Stimulated activated CD8-positive, alpha-beta memory T cell treated with anti-CD3 and anti-CD28 coated beads, Interleukin-4, amount 100 ng/mL, for 1 hour (primary cell): ENCODE data around the gene AMZ1.
"Not testable (repeated sequence)": the region's sequence is repeated elsewhere in the genome, so short reads cannot be mapped to it uniquely, and the experiment has no call there.

ENCODE experiments used
- DNase-seq, 2 donors: peaks; one replicate each; pipeline ENCODE4 v3.0.0-alpha.2; 2020; ENCODE audit warnings: low read depth in 2 of 2, low spot score in 1 of 2

The AMZ1 gene

GRCh38 chr7:2724453-2725177 is 36.6 kb downstream of the AMZ1 start:
- no peak for DNase-seq

GRCh38 chr7:2725178-2726105 is 37.4 kb downstream of the AMZ1 start:
- DNase-seq, result no peak

GRCh38 chr7:2726316-2727018 is 38.5 kb downstream of the AMZ1 start:
- DNase-seq, result no peak

GRCh38 chr7:2727206-2727605 is 39.2 kb downstream of the AMZ1 start:
- DNase-seq, result not testable (repeated sequence)

GRCh38 chr7:2728316-2729030 is 40.5 kb downstream of the AMZ1 start:
- DNase-seq, result no peak

GRCh38 chr7:2729031-2729892 is 41.3 kb downstream of the AMZ1 start:
- DNase-seq, result no peak

GRCh38 chr7:2729893-2730716 is 42.1 kb downstream of the AMZ1 start:
- no peak for DNase-seq

GRCh38 chr7:2730846-2731770 is 43.1 kb downstream of the AMZ1 start:
- DNase-seq, result no peak

GRCh38 chr7:2732388-2732787 is 44.4 kb downstream of the AMZ1 start:
- no peak for DNase-seq

GRCh38 chr7:2732959-2733584 is 45.1 kb downstream of the AMZ1 start:
- DNase-seq, result no peak

GRCh38 chr7:2734084-2734686 is 46.2 kb downstream of the AMZ1 start:
- DNase-seq, result no peak

GRCh38 chr7:2734751-2735571 is 47.0 kb downstream of the AMZ1 start:
- DNase-seq, result no peak

GRCh38 chr7:2735744-2736143 is 47.7 kb downstream of the AMZ1 start:
- no peak for DNase-seq

- no peak for DNase-seq
Measured at GRCh38 chr7:2736411-2736914, 48.5 kb downstream of the AMZ1 start.

GRCh38 chr7:2737005-2737743 is 49.2 kb downstream of the AMZ1 start:
- not testable (repeated sequence) for DNase-seq
